Upper lobe of left lung (tissue), 4 donors: Measurements from ENCODE around the gene ABCD1.

Experiments
- CTCF ChIP-seq, 6 experiments: fragments of 450-650 bp in 4 of 6; fragments of 200-600 bp in 2 of 6; sonication (generic) in 2 of 6; IDR thresholded peaks; one replicate each; pipeline ENCODE4 v1.5.1; 2016 to 2019; ENCODE audit warnings: antibody characterized with exemption in 6 of 6
- EP300 ChIP-seq, 4 donors: sonication (generic); formaldehyde crosslinking; IDR thresholded peaks; one replicate each; pipeline ENCODE4 v1.5.1; 2017; ENCODE audit warnings: antibody characterized with exemption in 4 of 4, control low read depth in 2 of 4
- POLR2A ChIP-seq, 4 donors: fragments of 450-650 bp; IDR thresholded peaks; one replicate each; pipeline ENCODE4 v1.5.1; 2016 to 2017; ENCODE audit warnings: antibody characterized with exemption in 4 of 4, mild to moderate bottlenecking in 2 of 4
- POLR2AphosphoS5 ChIP-seq, 2 donors: sonication (generic); formaldehyde crosslinking; IDR thresholded peaks; one replicate each; pipeline ENCODE4 v1.5.1; 2017; ENCODE audit warnings: antibody characterized with exemption in 2 of 2

DNA sequence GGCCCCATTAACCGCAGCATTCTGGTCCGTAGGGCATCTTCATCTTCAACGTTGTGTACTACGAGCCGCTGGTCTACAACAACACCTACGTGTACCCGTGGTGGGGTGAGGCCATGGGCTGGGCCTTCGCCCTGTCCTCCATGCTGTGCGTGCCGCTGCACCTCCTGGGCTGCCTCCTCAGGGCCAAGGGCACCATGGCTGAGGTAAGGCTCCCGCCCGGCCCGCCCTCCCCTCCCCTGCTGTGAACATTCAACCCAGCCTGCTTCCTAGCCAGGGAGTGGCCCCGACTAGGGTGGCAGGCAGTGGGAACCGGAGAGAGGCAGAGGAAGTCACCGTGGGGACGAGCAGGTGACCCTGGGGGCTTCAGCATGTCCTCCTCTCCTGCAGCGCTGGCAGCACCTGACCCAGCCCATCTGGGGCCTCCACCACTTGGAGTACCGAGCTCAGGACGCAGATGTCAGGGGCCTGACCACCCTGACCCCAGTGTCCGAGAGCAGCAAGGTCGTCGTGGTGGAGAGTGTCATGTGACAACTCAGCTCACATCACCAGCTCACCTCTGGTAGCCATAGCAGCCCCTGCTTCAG, 29.9 kb upstream of the ABCD1 start:
- TF ChIP-seq EP300 (IDR thresholded peaks at IDR 0.05), result no peak
- no peak for TF ChIP-seq CTCF (IDR thresholded peaks at IDR 0.05)
- no peak for TF ChIP-seq POLR2A (IDR thresholded peaks at IDR 0.05)
- no peak for TF ChIP-seq POLR2AphosphoS5 (IDR thresholded peaks at IDR 0.05)
